GM18870 (cell line): ENCODE data around the gene NADK2.

Experiments used
- ATAC-seq: cut with Tn5 transposase; IDR thresholded peaks from one replicate; pipeline ENCODE4 v1.9.1; 2021; ENCODE audit warnings: moderate library complexity; ENCODE audit not compliant: unreplicated experiment

NADK2 gene

DNA sequence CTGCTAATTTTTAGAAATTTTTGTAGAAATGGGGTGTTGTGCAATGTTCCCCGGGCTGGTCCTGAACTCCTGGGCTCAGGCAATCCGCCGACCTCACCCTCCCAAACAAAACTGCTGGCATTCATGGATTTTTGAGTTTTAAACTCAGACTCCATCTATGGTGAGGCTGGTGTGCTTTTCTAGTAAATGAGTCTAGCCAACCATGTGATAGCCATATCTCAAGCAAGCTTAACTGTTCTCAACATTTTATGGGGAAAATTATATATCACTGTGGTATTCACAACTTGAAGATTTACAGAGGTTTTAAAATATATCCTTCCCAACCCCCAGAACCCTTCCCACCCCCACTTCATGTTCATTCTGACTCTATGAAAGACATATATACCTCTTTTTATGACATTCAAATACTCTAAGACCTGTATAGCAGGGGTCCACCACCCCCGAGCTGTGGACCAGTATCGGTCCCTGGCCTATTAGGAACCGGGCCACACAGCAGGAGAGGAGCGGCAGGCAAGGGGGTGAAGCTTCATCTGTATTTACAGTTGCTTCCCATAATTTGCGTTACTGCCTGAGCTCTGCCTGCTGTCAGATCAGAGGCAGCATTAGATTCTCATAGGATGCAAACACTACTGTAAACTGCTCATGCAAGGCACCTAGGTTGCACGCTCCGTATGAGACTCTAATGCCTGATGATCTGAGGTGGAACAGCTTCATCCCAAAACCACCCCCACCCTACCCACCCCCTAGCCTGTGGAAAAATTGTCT is 4.5 kb upstream of the NADK2 start:
- no peak for ATAC-seq

DNA sequence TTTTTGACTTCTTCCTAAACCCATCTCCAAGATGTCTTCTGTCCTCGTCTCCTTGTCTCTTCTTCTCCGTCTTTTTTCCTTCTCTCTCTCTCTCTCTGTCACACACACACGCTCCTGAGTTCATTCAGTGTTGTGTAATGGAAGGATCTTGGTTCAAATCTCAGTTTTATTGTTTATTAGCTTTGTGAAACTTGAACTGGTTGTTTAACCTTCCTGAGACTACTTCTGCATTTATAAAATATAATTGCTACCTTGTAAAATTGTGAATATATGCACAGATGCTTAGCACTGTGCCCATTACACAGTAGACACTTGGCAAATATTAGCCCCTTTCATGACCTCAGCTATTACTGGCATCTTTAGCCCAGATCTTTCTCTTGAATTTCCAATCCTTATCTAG is 2.4 kb upstream of the NADK2 start:
- ATAC-seq: no peak

DNA sequence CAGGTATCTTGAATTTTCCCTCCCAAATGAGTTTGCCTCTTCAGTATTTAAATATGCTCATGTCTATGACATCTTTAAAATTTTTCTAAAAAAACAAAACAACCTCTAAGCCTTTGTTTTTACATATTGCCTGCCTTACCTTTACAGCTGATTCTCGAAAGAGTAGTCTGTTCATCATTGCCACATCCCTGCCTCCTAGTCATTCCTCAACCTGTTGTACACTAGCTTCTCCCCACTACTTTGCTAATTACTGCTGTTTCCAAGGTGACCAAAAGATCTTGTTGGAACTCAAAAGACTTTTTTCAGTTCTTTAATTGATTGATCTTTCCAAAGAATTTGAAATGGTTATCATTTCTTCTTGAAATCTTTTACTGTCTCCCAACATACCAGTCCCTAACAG is 1.9 kb upstream of the NADK2 start:
- no peak for ATAC-seq

DNA sequence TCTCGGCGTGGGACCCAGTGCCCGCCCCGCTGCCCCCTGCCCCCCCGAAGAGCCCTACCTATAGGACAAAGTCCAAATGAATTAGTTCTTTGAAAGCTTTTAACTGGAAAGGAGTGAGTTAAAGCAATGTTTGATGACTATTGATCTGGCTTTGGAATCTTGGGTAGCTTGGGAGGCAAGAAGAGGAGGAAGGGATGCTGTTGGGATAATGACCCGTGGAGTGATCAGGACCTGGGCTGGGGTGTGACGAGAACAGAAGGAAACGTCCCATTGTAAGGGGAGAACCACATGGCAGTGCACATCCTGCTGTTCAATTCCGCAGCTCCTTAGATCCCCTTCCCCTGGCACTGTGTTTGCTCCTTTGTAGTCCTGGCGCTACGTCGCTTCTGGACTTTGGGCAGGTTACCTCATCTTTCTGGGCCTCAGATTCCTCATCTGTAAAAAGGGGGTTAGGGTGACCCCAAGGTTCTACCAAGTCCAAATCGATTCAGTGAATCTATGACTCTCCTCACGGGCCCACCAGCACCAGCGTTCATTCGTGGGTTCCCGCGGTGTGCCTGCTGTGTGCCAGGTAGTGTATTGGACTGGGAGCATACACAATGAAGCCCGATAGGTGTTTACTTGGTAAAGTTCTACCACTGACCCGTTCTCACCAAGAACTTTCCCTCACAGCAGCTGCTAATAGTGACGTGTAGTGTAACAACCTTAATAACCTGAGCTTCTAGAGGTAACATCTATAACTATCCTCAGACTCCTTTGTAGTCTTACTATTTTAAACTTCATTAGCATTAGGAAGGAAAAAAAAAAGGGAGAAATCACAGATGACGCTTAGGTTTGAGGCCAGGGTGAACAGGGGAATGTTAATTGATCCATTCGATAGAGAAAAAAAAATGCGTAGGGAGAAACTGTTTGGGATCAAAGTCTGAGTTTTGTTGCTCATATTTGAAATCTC is 1.1 kb upstream of the NADK2 start:
- no peak for ATAC-seq

DNA sequence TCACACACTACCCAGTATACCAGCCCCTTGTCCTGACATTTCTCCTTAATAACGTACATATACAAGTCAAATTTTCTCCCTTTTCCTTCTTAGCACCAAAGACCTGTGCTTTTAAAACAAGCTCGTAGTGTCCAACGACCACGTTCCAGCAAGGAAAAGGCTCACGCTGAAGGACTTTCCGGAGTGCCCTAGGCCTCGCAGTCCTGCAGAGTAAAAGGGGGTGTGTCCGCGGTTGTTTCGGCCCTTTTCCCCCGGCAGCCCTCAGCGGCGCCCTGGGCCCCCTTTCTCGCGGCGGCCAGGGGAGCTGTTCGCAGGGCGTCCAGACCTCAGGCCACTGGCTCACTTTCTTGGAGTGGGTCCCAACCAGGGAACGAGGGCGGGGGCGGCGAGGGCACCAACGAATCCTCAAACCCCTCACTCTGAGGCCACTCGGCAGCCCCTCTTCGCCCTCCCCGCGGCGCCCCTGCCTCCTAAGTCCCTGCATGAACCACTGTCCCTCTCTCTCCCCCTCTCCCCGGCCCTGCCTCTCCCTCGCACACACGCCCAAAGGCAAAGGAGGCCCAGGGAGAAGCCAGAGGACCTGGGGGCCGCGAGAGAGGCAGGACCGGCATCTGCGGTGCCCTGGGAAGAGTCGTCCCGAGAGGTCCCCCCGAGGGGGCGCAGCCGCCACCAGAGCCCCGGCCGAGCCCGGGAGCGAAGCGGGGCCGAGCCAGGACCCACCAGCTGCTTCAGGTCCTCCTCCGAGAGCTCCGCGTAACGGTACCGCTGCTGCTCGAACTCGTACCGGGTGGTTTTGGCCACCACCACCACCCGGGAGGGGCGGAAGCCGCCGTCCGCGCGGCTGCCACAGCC is 720 bp downstream of the NADK2 start:
- peak; percentile 4 for ATAC-seq

DNA sequence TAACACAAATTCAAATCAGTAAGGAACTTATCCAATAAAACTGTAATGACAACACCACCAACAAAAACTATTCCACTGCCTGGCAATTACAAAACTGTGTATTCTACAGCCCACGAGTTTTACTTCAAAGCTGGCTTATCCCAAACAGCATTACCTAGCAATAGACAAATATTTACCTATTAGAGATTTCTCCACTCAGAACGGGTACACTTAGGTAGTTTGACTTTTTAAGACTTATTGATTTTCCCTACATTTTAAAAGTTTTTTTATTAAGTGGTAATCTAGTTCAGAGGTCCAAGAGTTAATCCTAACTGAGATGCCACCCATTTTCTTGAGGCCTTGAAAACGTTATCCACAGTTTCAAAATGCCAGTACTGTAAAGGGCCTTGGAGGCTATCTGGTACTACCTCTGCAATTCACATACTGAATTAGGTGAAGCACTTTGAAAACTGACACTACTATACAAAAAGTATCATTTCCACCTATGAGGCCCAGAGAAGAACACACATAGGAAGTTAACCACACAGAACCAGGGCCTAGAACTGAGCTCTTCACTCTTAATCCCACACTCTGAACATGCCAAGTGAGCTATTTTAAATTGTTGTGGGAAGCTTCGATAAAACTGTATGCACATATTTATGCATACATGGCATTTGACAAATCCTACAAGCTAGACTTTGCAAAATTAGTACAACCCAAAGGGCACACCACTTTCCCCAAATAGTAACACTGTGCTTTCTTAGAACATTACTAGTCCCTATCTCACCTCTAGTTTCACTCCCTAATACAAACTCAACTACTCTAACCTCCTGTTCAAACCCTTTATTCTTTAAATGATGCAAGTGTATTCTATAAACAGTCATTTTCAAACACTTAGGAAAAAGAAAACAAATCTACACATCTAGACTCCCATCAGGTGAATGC is 2.1 kb downstream of the NADK2 start:
- ATAC-seq: no peak

DNA sequence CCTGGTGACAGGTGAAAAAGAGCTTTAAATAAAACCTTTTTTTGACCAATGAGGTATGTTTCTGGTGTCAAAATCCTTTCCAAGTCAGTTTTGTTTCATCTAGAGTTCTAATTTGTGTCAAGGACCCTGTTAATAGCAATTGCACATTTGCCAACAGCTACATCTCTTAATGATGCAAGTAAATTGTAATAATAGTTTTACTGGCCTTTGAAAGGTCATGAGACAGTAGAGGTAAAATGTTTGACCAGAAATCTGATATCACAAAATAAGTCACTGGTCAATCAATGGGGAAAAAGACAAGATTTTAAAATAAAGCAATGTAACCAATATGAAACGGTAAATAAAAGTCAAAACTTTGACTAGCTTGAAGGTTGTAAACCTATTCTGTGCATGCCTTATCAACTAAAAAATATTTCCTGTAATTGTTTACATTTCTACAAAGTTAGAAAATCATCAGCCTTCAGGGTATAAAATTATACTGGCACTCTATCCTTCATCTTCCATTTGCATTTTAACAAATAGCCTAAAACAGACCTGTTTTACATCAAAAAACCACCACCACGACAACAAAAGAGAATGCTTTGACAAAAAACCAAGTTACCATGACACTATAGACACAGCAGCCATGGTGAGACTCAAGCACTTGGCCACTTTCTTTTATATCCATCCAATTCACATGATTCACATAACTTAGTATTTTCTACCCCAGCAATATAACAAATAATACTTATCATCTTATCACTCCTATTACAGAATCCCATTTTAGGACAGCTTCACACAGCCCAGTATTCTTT is 3.0 kb downstream of the NADK2 start:
- ATAC-seq: no peak

DNA sequence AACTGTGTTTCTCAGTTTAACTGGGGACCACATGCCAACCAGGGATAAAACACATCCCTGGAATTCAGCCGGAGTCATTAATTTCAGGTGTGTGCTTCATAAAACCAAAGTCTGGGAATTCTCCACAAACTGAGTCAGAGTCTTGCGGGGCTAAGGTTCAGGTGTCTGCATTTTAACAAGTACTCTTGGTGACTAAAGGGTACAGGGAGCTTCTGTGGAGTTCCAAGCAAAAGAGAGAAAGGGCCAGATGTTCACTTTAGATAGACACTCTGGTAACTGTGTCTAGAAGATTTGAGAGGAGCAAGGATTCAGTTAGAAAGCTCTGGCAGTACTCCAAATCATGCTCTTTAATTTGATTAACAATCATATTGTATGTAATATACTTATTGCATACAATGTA is 4.0 kb downstream of the NADK2 start:
- no peak for ATAC-seq

DNA sequence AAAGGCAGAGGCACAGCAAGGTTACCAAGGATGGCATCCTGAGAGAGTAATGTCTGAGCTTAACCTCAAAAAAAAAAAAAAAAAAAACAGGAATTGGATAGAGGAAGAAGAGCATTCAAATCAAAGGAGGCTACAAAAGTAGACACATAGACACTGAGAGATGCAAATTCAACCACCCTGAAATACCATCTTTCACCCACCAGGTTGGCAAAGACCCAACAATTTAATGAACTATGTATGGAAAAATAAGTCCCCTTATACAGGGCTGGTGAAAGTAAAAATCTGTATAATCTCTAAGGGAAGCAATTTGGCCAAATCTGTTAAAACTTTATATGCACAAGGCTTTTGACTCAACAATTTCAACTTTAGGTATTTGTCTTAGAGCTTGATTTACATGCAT is 4.9 kb downstream of the NADK2 start:
- ATAC-seq: no peak

DNA sequence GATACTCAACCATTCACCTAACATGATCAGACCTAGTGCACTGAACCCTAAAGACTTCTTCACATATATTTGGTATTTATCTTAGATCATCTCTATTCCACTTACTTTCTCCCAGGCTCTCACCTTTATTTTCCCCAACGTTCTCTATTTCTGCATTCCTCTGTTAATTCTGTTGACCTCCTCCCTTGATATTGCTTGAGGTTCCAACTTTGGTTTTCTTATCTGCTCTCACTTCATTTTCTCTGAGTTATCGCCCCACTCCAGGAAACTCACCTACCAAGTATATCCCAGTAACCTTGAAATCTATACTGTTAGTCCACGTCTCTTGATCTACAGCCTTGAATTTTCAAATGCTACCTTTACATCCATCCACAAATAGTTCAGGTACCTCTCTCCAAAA is 9.2 kb downstream of the NADK2 start:
- no peak for ATAC-seq

DNA sequence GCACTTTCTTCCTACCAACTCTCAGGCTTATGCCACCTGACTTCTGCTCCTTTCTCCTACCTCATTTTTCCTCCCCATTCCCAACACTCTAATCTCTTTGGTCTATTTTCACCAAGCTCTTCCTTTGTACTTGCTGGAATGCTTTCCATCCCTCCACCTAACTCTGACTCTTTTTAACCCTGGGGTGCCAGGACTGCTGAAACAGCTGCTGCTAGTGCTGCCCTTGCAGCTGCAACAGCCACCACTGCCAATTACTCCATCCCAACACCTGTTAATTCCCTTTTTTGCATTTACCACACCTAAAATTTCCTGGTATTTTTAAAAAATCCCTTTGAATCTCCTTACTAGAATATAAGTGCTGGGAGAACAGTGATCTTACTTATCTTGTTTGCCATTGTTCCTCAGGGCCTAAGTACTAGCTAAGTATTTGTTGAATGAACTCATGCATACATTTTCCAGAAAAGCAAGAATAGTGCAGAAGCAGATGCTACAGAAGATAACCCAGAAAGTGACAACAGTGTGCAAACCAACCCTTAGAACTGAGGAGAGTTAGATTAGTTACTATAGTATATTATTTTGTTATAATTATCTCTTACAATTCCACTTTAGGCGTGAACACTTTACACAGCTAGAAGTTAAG is 11.5 kb downstream of the NADK2 start:
- ATAC-seq: no peak

DNA sequence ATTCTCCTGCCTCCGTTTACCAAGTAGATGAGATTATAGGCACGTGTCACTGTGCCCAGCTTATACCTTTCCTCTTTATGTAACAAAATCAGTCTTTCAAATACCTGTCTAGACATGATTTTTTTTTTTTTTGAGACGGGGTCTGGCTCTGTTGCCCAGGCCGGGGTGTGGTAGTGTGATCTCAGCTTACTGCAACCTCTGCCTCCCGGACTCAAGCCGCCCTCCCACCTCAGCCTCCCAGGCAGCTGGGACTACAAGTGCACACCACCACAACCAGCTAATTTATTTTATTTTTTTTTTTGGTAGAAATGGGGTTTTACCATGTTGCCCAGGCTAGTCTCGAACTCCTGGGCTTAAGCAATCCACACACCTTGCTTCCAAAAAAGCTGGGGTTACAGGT is 13.2 kb downstream of the NADK2 start:
- ATAC-seq: no peak

DNA sequence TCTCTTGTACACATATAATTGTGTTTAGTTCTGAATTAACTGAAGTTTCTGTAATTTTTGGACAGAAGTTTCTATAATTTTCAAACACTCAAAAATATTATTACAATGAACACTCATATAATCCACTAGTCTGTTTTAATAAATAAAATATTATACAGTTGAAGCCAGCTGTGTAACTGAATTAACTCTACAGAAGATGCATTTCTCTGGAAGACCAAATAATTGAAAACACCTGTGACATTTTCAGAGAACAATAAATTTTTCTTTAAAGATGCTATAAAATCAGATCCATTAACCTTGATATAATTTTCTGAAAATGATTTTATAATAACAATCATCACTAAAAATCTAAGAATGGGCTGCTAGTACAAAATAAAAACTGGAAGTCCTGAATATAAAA is 14.7 kb downstream of the NADK2 start:
- ATAC-seq: no peak

DNA sequence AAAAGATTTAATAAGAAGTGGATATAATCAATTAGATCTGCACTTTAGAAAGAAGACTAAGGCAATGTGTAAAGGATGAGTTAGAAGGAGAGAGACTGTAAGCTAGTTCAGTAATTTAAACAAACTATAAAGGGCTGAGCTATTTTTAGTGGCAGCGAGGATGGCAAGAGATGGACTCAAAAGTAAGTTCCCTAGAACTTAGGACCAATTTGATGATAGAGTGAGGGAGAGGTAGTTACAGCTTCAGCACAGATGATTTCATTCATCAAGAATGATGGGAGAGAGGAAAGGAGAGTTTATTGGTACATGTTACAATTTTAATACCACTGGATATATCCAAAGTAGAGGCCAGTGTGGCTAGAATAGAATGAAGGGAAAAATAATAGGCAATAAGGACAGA is 19.1 kb downstream of the NADK2 start:
- ATAC-seq: no peak

DNA sequence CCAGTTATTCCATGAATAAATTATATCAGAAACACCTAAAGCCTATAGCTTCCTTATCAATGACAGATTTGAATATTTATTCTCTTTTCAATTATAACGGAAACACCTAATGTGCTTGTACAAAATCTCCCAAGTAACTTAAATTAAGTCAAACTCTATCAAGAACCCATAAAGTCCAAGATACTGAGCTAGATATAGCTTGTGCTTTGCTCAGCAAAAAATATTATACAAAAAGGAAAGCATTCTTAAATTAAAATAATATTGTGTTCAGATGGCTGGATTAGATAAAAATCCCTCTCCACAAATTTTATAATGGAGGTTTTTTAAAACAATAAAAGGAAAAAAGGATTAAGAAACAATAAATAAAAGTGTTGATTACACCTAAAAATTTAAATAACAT is 23.7 kb downstream of the NADK2 start:
- ATAC-seq: no peak

DNA sequence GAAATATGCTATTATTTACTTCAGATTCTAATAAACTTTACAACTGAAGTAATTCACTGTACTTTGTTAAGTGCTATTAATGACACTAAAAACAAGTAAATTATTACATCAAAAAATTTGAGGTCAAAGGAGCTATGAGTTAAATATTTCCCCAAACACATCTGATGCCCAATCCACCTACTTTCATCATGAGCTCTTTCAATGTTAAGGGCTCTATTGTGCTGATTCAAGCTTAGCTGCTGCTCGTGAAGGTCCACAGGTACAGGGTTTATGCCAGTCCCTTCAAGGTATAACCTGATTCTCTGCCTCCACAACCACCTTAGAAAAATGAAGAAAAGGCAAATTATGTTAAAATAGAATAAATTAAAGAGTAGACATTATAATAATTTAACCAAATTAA is 24.2 kb downstream of the NADK2 start:
- ATAC-seq: no peak

DNA sequence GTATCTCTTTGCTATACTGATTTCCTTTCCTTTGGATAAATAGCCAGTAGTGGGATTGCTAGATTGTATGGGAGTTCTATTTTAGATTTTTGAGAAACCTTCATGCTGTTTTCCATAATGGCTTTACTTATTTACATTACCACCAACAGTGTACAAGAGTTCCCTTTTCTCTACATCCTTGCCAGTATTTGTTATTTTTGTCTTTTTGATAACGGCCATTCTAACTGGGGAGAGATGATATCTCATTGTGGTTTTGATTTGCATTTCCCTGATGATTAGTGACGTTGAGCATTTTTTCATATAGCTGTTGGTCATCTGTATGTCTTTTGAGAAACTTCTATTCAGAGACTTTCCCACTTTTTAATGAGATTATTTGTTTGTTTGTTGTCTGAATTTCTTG is 25.8 kb downstream of the NADK2 start:
- no peak for ATAC-seq

DNA sequence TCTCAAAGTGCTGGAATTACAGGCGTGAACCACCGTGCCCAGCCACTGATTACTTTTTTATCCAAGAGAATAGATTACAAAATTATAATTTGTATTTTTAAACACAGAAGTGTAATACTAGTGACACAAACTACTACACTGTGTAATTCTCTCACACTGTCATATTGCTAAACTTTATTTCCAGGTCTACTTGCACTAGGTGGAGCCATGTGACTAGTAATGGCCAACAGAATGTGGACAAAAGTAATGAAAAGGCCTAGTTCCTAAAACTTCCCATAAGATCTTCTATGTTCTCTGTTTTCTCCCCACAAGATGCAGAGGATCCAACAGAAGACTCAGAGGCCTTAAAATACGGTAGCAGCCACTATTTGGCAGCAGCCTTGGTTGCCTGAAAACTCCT is 27.3 kb downstream of the NADK2 start:
- no peak for ATAC-seq

DNA sequence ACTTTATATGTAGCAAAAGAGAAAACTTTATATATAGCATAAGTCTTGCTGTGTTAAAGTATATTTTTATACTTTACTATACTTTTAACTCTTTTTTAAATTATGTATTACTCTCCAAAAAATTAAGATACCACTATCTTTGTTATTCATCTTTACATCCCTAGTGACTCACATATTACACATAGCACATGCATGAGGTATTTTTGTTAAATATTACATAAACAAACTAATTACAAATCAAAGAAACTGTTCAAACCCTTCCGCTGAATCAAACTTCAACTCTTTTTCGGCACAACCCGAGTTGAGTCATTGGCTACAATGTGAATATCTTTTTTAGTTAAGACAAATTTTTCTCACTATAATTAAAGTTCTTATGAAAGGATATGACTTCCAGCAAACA is 32.1 kb downstream of the NADK2 start:
- ATAC-seq: no peak
